OCI-LY3 (cell line): ENCODE results near the gene NOL4L.

Source experiments
- H2AFZ ChIP-seq: fragments of 200-600, 300-600 bp; shearing (Covaris generic); 2 replicates; pipeline ENCODE4 v1.6.0; 2014; ENCODE audit warnings: antibody characterized with exemption, low read depth, low read length
- H3K27ac ChIP-seq: fragments of 200-600, 300-600 bp; sonication (generic); 2 replicates; pipeline ENCODE4 v1.5.1; 2014; ENCODE audit warnings: mild to moderate bottlenecking, low read length, moderate library complexity, mixed read lengths
- H3K27me3 ChIP-seq: fragments of 200-600, 300-600 bp; sonication (generic); 2 replicates; pipeline ENCODE4 v1.6.1; 2014; ENCODE audit warnings: low read depth, low read length, mixed read lengths
- H3K36me3 ChIP-seq: fragments of 200-600, 300-600 bp; sonication (generic); replicated peaks from 2 replicates; pipeline ENCODE3; 2014; ENCODE audit warnings: low read depth, low read length, mixed read lengths
- H3K4me1 ChIP-seq: fragments of 300-600, 200-600 bp; sonication (generic); 2 replicates; pipeline ENCODE4 v1.6.1; 2014; ENCODE audit warnings: low read length, mixed read lengths
- H3K4me2 ChIP-seq: fragments of 200-600, 300-600 bp; sonication (generic); 2 replicates; pipeline ENCODE4 v1.6.1; 2014; ENCODE audit warnings: low read length, mixed read lengths
- H3K4me3 ChIP-seq: fragments of 300-600, 200-600 bp; sonication (generic); 2 replicates; pipeline ENCODE4 v1.5.1; 2014; ENCODE audit warnings: antibody characterized with exemption, mild to moderate bottlenecking, low read length, moderate library complexity
- H3K79me2 ChIP-seq: fragments of 300-600, 200-600 bp; shearing (Covaris generic); 2 replicates; pipeline ENCODE4 v1.6.1; 2014; ENCODE audit warnings: mild to moderate bottlenecking, low read length, mixed read lengths
- H3K9ac ChIP-seq: fragments of 300-600, 200-600 bp; shearing (Covaris generic); 2 replicates; pipeline ENCODE4 v1.6.0; 2014; ENCODE audit warnings: mild to moderate bottlenecking, low read length, moderate library complexity
- H3K9me3 ChIP-seq: fragments of 200-600, 300-600 bp; shearing (Covaris generic); 2 replicates; pipeline ENCODE4 v1.6.1; 2014; ENCODE audit warnings: low read length, mixed read lengths; ENCODE audit not compliant: insufficient read depth
- H4K20me1 ChIP-seq: fragments of 200-600, 300-600 bp; sonication (generic); 2 replicates; pipeline ENCODE4 v1.6.1; 2016; ENCODE audit warnings: low read length, mixed read lengths; ENCODE audit not compliant: insufficient read depth
- CTCF ChIP-seq: fragments of 200-600, 300-600 bp; sonication (generic); IDR thresholded peaks from 2 replicates; pipeline ENCODE4 v1.5.1; 2014; ENCODE audit warnings: antibody characterized with exemption, low read length, low read depth
- EZH2phosphoT487 ChIP-seq: fragments of 200-600 bp; shearing (Covaris generic); IDR thresholded peaks from 2 replicates; pipeline ENCODE4 v1.6.1; 2018; ENCODE audit warnings: antibody characterized with exemption, mixed run types, low read depth

The NOL4L gene

GRCh38 chr20:32602273-32602672 is 17.1 kb upstream of the NOL4L start:
- peaks cover 10% of the 10 kb centered on the region for H3K4me1 ChIP-seq
- H3K9me3 ChIP-seq: no peaks in the 10 kb centered on the region
- H3K4me3 ChIP-seq: no peak overlapping the region
- H3K36me3 ChIP-seq: no peaks in the 10 kb centered on the region
- no peak overlapping the region for H3K27ac ChIP-seq
- H3K4me2 ChIP-seq: no peak overlapping the region
- no peaks in the 10 kb centered on the region for H3K79me2 ChIP-seq
- TF ChIP-seq EZH2phosphoT487 (no peak), CTCF (no peak)
- H4K20me1 ChIP-seq: no peaks in the 10 kb centered on the region
- no peak overlapping the region for H3K9ac ChIP-seq
- H2AFZ ChIP-seq: no peak overlapping the region
- H3K27me3 ChIP-seq: peaks cover 25% of the 10 kb centered on the region

- no peaks in the 10 kb centered on the region for H4K20me1 ChIP-seq
- H3K27ac ChIP-seq: no peak overlapping the region
- H3K4me3 ChIP-seq: no peak overlapping the region
- no peak overlapping the region for H2AFZ ChIP-seq
- peaks cover 12% of the 10 kb centered on the region for H3K27me3 ChIP-seq
- no peaks in the 10 kb centered on the region for H3K9me3 ChIP-seq
- peaks cover 10% of the 10 kb centered on the region for H3K4me1 ChIP-seq
- H3K79me2 ChIP-seq: no peaks in the 10 kb centered on the region
- H3K9ac ChIP-seq: no peak overlapping the region
- no peaks in the 10 kb centered on the region for H3K36me3 ChIP-seq
- no peak for TF ChIP-seq CTCF
- no peak for TF ChIP-seq EZH2phosphoT487
- no peak overlapping the region for H3K4me2 ChIP-seq
These were observed 15.6 kb upstream of the NOL4L start for GRCh38 chr20:32600681-32601237.

GRCh38 chr20:32599783-32600340 is 14.7 kb upstream of the NOL4L start:
- no peaks in the 10 kb centered on the region for H3K36me3 ChIP-seq
- H3K27me3 ChIP-seq: peaks cover 3% of the 10 kb centered on the region; the same call in 1 of the 2 replicates
- no peaks in the 10 kb centered on the region for H3K9me3 ChIP-seq
- no peak overlapping the region for H3K27ac ChIP-seq
- H3K79me2 ChIP-seq: no peaks in the 10 kb centered on the region
- no peak overlapping the region for H3K4me3 ChIP-seq
- H3K4me1 ChIP-seq: peaks cover 10% of the 10 kb centered on the region
- no peak overlapping the region for H3K9ac ChIP-seq
- no peaks in the 10 kb centered on the region for H4K20me1 ChIP-seq
- H3K4me2 ChIP-seq: no peak overlapping the region
- no peak overlapping the region for H2AFZ ChIP-seq
- TF ChIP-seq EZH2phosphoT487 (no peak), CTCF (no peak)

- Histone ChIP-seq H3K9ac (no peak overlapping the region), H2AFZ (no peak overlapping the region), H3K9me3 (no peaks in the 10 kb centered on the region), H3K36me3 (no peaks in the 10 kb centered on the region), H3K4me1 (peaks cover 10% of the 10 kb centered on the region), H3K79me2 (no peaks in the 10 kb centered on the region), H3K27me3 (no peaks in the 10 kb centered on the region), H3K27ac (no peak overlapping the region), H3K4me3 (no peak overlapping the region), H3K4me2 (no peak overlapping the region), H4K20me1 (no peaks in the 10 kb centered on the region)
- TF ChIP-seq EZH2phosphoT487 (no peak), CTCF (no peak)
These were observed 13.5 kb upstream of the NOL4L start for GRCh38 chr20:32598606-32599005.
